Stomach (tissue), 9 donors: ENCODE measurements around the gene MPV17L2. TPM values are rescaled to one million over a fixed set of nuclear protein-coding genes. Genes with fewer than 3 reads are reported as not detected.

ENCODE experiments used
- DNase-seq, 2 donors: peaks; one replicate each; pipeline versions ENCODE4 v3.0.0 to v3.0.0-alpha.2; 2013 to 2019
- H3K27ac ChIP-seq, 5 donors: fragments of 200-600 bp in 4 of 5; sonication (generic) in 4 of 5; one replicate each; pipeline ENCODE4 v1.5.1; 2013 to 2019; ENCODE audit warnings: mild to moderate bottlenecking in 1 of 5, moderate library complexity in 1 of 5
- H3K27me3 ChIP-seq, 3 donors: fragments of 200-600 bp; sonication (generic); one replicate each; pipeline ENCODE4 v1.5.1; 2017 to 2019; ENCODE audit warnings: mixed run types in 1 of 3
- H3K36me3 ChIP-seq, 4 donors: fragments of 200-600 bp; sonication (generic); 1 replicate in 3 of 4; 2 replicates in 1 of 4; pipeline ENCODE4 v1.5.1; 2016 to 2019
- H3K4me1 ChIP-seq, 4 donors: fragments of 200-600 bp; sonication (generic); one replicate each; pipeline ENCODE4 v1.5.1; 2016 to 2019
- H3K4me3 ChIP-seq, 4 donors: fragments of 200-600 bp; sonication (generic) in 3 of 4; one replicate each; pipeline ENCODE4 v1.5.1; 2016 to 2019; ENCODE audit warnings: mild to moderate bottlenecking in 1 of 4
- H3K9me3 ChIP-seq, 4 donors: fragments of 200-600 bp; sonication (generic); one replicate each; pipeline ENCODE4 v1.5.1; 2016 to 2019
- EP300 ChIP-seq: sonication (generic); formaldehyde crosslinking; IDR thresholded peaks from one replicate; pipeline ENCODE4 v1.6.1; 2017; ENCODE audit warnings: antibody characterized with exemption
- POLR2A ChIP-seq, 4 donors: fragments of 450-650 bp; IDR thresholded peaks; one replicate each; pipeline ENCODE4 v1.6.1; 2016; ENCODE audit warnings: antibody characterized with exemption in 4 of 4, control low read depth in 2 of 4, mild to moderate bottlenecking in 1 of 4, moderate library complexity in 1 of 4
- POLR2AphosphoS5 ChIP-seq, 3 donors: sonication (generic); formaldehyde crosslinking; IDR thresholded peaks; one replicate each; pipeline ENCODE4 v1.6.1; 2016; ENCODE audit warnings: antibody characterized with exemption in 3 of 3
- WGBS, 5 donors: extraction: QIAGEN DNeasy Blood & Tissue Kit in 3 of 5; methylation state at CpG; one replicate each; pipeline versions ENCODE4 v1.1.5 to v1.1.7; 2013 to 2018; 5-methylcytosine and 5-hydroxymethylcytosine counted together
- intact Hi-C: fragments of 100-400 bp; cut with DNase I; formaldehyde crosslinking; loops from one replicate; pipeline ENCODE4 v1.15.1; 2023; ENCODE audit warnings: low total_unique reads
- polyA plus RNA-seq, 3 donors: library from polyadenylated mRNA; stranded (reverse); fragments of 200-250 nt; gene quantifications; one replicate each; pipeline ENCODE4 v1.2.3, GENCODE V29; 2013
- total RNA-seq, 5 donors: library from RNA; depleted of rRNA; stranded (reverse); fragments of >200 nt; gene quantifications; one replicate each; pipeline versions ENCODE4 v1.1.0 to v1.2.3, GENCODE V29; 2014 to 2016
- TF ChIP-seq, protein P1 (sequence below), 7 experiments: fragments of 450-650 bp in 4 of 7; fragments of 200-600 bp in 3 of 7; sonication (generic) in 3 of 7; IDR thresholded peaks; one replicate each; pipeline ENCODE4 v1.5.1; 2016 to 2019; ENCODE audit warnings: antibody characterized with exemption in 7 of 7, control low read depth in 2 of 7, mild to moderate bottlenecking in 1 of 7
- donor health status: healthy with polysubstance abuse.
- donor health status: Bipolar disorder and iron deficiency.
- donor health status: healthy.

MPV17L2 gene
- total and polyA plus RNA-seq, 8 donors, result 5.9 to 200 (median 13.2) TPM

- Histone ChIP-seq H3K9me3 (no peaks in the 10 kb centered on the region), H3K27ac (peak overlapping the region in 1 of 5 donors; percentile 98), H3K36me3 (peaks cover 7 to 55% (median 45%) of the 10 kb centered on the region in 4 donors), H3K27me3 (no peaks in the 10 kb centered on the region), H3K4me3 (no peak overlapping the region), H3K4me1 (peaks cover 17 to 33% (median 28%) of the 10 kb centered on the region in 4 donors)
- no peak for DNase-seq
- WGBS, 5 donors, result 82 to 91% (median 88%) methylated on average over 7 of the region's 7 CpGs
- TF ChIP-seq EP300 (no peak), POLR2A (IDR thresholded peaks at IDR 0.05) (no peak), POLR2AphosphoS5 (IDR thresholded peaks at IDR 0.05) (no peak)
- TF ChIP-seq, protein P1, sequence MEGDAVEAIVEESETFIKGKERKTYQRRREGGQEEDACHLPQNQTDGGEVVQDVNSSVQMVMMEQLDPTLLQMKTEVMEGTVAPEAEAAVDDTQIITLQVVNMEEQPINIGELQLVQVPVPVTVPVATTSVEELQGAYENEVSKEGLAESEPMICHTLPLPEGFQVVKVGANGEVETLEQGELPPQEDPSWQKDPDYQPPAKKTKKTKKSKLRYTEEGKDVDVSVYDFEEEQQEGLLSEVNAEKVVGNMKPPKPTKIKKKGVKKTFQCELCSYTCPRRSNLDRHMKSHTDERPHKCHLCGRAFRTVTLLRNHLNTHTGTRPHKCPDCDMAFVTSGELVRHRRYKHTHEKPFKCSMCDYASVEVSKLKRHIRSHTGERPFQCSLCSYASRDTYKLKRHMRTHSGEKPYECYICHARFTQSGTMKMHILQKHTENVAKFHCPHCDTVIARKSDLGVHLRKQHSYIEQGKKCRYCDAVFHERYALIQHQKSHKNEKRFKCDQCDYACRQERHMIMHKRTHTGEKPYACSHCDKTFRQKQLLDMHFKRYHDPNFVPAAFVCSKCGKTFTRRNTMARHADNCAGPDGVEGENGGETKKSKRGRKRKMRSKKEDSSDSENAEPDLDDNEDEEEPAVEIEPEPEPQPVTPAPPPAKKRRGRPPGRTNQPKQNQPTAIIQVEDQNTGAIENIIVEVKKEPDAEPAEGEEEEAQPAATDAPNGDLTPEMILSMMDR (IDR thresholded peaks at IDR 0.05), result no peak
- intact Hi-C loops, result no loop called here
Measured at GRCh38 chr19:18196511-18196845, 3.5 kb downstream of the MPV17L2 start.

- WGBS, 5 donors, result 86 to 96% (median 92%) methylated on average over 12 to 18 of the region's 18 CpGs
- DNase-seq, result no peak
- intact Hi-C loops, result no loop called here
Measured at GRCh38 chr19:18197306-18197705, 4.3 kb downstream of the MPV17L2 start.

DNA sequence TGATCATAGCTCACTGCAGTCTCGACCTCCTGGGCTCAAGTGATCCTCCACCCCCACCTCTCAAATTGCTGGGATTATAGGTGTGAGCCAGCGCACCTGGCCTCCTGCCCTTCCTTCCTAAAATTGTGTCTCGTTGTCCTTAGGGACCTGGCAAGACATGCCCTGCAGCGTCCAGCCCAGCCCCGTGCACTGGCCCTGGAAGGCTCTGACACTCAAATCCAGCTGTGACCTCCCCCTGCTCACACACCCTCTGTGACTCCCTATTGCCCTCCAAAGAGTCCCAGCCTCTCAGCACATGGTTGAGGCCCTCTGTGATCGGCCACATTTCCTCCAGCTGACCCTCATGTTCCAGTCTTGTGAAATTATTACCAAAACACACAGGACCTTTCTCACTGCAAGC lies 4.9 kb downstream of the MPV17L2 start:
- Histone ChIP-seq H3K9me3 (no peaks in the 10 kb centered on the region), H3K27ac (peak overlapping the region in 1 of 5 donors; percentile 13), H3K36me3 (peaks cover 7 to 63% (median 45%) of the 10 kb centered on the region in 4 donors), H3K27me3 (no peaks in the 10 kb centered on the region), H3K4me3 (no peak overlapping the region), H3K4me1 (peaks cover 12 to 32% (median 25%) of the 10 kb centered on the region in 4 donors)
- WGBS, 5 donors, result 56 to 82% (median 75%) methylated on average over 6 of the region's 6 CpGs
- peak in 1 of 2 donors; percentile 3 for DNase-seq
- TF ChIP-seq EP300 (no peak), POLR2AphosphoS5 (IDR thresholded peaks at IDR 0.05) (no peak), POLR2A (IDR thresholded peaks at IDR 0.05) (no peak)
- TF ChIP-seq, protein P1 (IDR thresholded peaks at IDR 0.05), result no peak
- intact Hi-C loops, result no loop called here

More at GRCh38 chr19:18197306-18197705, 4.3 kb downstream of the MPV17L2 start:
- H3K4me3 ChIP-seq, result no peak overlapping the region
- TF ChIP-seq POLR2A (IDR thresholded peaks at IDR 0.05), result no peak
- no peak for TF ChIP-seq POLR2AphosphoS5 (IDR thresholded peaks at IDR 0.05)
- TF ChIP-seq, protein P1 (IDR thresholded peaks at IDR 0.05), result no peak
- TF ChIP-seq EP300, result no peak
- no peak overlapping the region for H3K27ac ChIP-seq
- peaks cover 7 to 63% (median 45%) of the 10 kb centered on the region in 4 donors for H3K36me3 ChIP-seq
- peaks cover 10 to 27% (median 21%) of the 10 kb centered on the region in 4 donors for H3K4me1 ChIP-seq
- H3K27me3 ChIP-seq, result no peaks in the 10 kb centered on the region
- no peaks in the 10 kb centered on the region for H3K9me3 ChIP-seq

- Histone ChIP-seq H3K27ac (peak overlapping the region in 1 of 5 donors; percentile 13), H3K27me3 (no peaks in the 10 kb centered on the region), H3K36me3 (peaks cover 7 to 63% (median 45%) of the 10 kb centered on the region in 4 donors), H3K4me3 (no peak overlapping the region), H3K4me1 (peaks cover 16 to 37% (median 26%) of the 10 kb centered on the region in 4 donors), H3K9me3 (no peaks in the 10 kb centered on the region)
- no peak for TF ChIP-seq POLR2AphosphoS5 (IDR thresholded peaks at IDR 0.05)
- no peak for TF ChIP-seq EP300
- no peak for TF ChIP-seq POLR2A (IDR thresholded peaks at IDR 0.05)
- TF ChIP-seq, protein P1 (IDR thresholded peaks at IDR 0.05), result no peak
- intact Hi-C loops, result no loop called here
- 89 to 94% (median 94%) methylated on average over 6 of the region's 6 CpGs for WGBS, 5 donors
- no peak for DNase-seq
Measured at GRCh38 chr19:18198374-18198773, 5.4 kb downstream of the MPV17L2 start.
